Gastroesophageal sphincter (tissue), 3 donors: ENCODE results near the gene DAPK1.

Source experiments
- CTCF ChIP-seq, 4 experiments: fragments of 200-600 bp in 2 of 4; fragments of 450-650 bp in 2 of 4; sonication (generic) in 1 of 4; IDR thresholded peaks; one replicate each; pipeline ENCODE4 v1.5.1; 2017 to 2019; ENCODE audit warnings: antibody characterized with exemption in 4 of 4, mild to moderate bottlenecking in 2 of 4, moderate library complexity in 2 of 4
- POLR2A ChIP-seq, 2 donors: fragments of 450-650 bp; IDR thresholded peaks; one replicate each; pipeline ENCODE4 v1.6.1; 2017; ENCODE audit warnings: antibody characterized with exemption in 2 of 2, mild to moderate bottlenecking in 2 of 2, moderate library complexity in 1 of 2
- POLR2AphosphoS5 ChIP-seq: sonication (generic); formaldehyde crosslinking; IDR thresholded peaks from one replicate; pipeline ENCODE4 v1.6.1; 2017; ENCODE audit warnings: antibody characterized with exemption

DNA sequence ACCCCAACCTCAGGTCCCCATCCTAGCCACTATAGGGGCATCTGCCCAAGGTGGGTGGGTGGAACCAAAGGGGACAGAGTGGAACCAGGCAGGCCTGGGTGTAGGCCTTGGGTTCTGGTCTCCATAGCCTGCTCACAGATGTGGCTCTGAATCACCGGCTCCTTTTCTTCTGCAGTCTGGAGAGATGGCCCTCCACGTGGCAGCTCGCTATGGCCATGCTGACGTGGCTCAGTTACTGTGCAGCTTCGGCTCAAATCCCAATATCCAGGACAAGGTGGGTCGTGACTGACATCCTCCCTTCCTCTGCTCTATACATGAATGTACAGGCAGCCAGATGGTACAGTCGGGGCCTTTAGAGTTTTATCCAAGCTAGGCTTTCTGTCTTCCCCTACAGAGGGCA, 150.9 kb downstream of the DAPK1 start:
- no peak for TF ChIP-seq CTCF (IDR thresholded peaks at IDR 0.05)
- TF ChIP-seq POLR2A (IDR thresholded peaks at IDR 0.05): no peak
- TF ChIP-seq POLR2AphosphoS5: no peak
